ENCODE results near the gene TBC1D14.

Gene TBC1D14

GRCh38 chr4:7021355-7021754, 111.7 kb downstream of the TBC1D14 start:
- Histone ChIP-seq H3K9ac (ENCODE audit: low read length) (no peak overlapping the region), H3K9me3 (ENCODE audit: insufficient read depth, low read length) (no peaks in the 10 kb centered on the region), H3K4me2 (ENCODE audit: low read depth, low read length, poor library complexity, severe bottlenecking) (no peak overlapping the region), H4K20me1 (ENCODE audit: low read depth, low read length) (no peaks in the 10 kb centered on the region), H3K27me3 (ENCODE audit: low read length) (no peaks in the 10 kb centered on the region), H3F3A (ENCODE audit: insufficient read depth) (no peaks in the 10 kb centered on the region), H3K4me3 (ENCODE audit: insufficient read depth, low read length, poor library complexity, severe bottlenecking) (no peak overlapping the region), H3K79me2 (ENCODE audit: insufficient read depth, low read length) (no peaks in the 10 kb centered on the region), H3K36me3 (ENCODE audit: low read length) (no peaks in the 10 kb centered on the region), H3K27ac (ENCODE audit: low read depth, low read length) (no peak overlapping the region), H3K9me2 (replicated peaks; ENCODE audit: insufficient read depth, low read length) (no peaks in the 10 kb centered on the region), H2AFZ (ENCODE audit: low read depth, low read length, severe bottlenecking) (no peak overlapping the region)
- no peak for TF ChIP-seq EZH2phosphoT487 (conservative IDR thresholded peaks at IDR 0.05; ENCODE audit: low read length)
- TF ChIP-seq, protein P1, sequence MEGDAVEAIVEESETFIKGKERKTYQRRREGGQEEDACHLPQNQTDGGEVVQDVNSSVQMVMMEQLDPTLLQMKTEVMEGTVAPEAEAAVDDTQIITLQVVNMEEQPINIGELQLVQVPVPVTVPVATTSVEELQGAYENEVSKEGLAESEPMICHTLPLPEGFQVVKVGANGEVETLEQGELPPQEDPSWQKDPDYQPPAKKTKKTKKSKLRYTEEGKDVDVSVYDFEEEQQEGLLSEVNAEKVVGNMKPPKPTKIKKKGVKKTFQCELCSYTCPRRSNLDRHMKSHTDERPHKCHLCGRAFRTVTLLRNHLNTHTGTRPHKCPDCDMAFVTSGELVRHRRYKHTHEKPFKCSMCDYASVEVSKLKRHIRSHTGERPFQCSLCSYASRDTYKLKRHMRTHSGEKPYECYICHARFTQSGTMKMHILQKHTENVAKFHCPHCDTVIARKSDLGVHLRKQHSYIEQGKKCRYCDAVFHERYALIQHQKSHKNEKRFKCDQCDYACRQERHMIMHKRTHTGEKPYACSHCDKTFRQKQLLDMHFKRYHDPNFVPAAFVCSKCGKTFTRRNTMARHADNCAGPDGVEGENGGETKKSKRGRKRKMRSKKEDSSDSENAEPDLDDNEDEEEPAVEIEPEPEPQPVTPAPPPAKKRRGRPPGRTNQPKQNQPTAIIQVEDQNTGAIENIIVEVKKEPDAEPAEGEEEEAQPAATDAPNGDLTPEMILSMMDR (IDR thresholded peaks at IDR 0.05; ENCODE audit: insufficient read depth, low read length, poor library complexity, severe bottlenecking): no peak

GRCh38 chr4:7021930-7022664, 112.5 kb downstream of the TBC1D14 start:
- Histone ChIP-seq H3K79me2 (ENCODE audit: insufficient read depth, low read length) (no peaks in the 10 kb centered on the region), H3K9ac (ENCODE audit: low read length) (no peak overlapping the region), H3K4me2 (ENCODE audit: low read depth, low read length, poor library complexity, severe bottlenecking) (no peak overlapping the region), H3F3A (ENCODE audit: insufficient read depth) (no peaks in the 10 kb centered on the region), H3K9me3 (ENCODE audit: insufficient read depth, low read length) (no peaks in the 10 kb centered on the region), H3K27ac (ENCODE audit: low read depth, low read length) (no peak overlapping the region), H2AFZ (ENCODE audit: low read depth, low read length, severe bottlenecking) (no peak overlapping the region), H3K36me3 (ENCODE audit: low read length) (no peaks in the 10 kb centered on the region), H3K4me3 (ENCODE audit: insufficient read depth, low read length, poor library complexity, severe bottlenecking) (no peak overlapping the region), H3K9me2 (replicated peaks; ENCODE audit: insufficient read depth, low read length) (no peaks in the 10 kb centered on the region), H3K27me3 (ENCODE audit: low read length) (no peaks in the 10 kb centered on the region), H4K20me1 (ENCODE audit: low read depth, low read length) (no peaks in the 10 kb centered on the region)
- TF ChIP-seq, protein P1 (IDR thresholded peaks at IDR 0.05; ENCODE audit: insufficient read depth, low read length, poor library complexity, severe bottlenecking): no peak
- TF ChIP-seq EZH2phosphoT487 (conservative IDR thresholded peaks at IDR 0.05; ENCODE audit: low read length): no peak

- Histone ChIP-seq H3K4me2 (ENCODE audit: low read depth, low read length, poor library complexity, severe bottlenecking) (no peak overlapping the region), H3K27ac (ENCODE audit: low read depth, low read length) (no peak overlapping the region), H4K20me1 (ENCODE audit: low read depth, low read length) (no peaks in the 10 kb centered on the region), H3F3A (ENCODE audit: insufficient read depth) (no peaks in the 10 kb centered on the region), H3K4me3 (ENCODE audit: insufficient read depth, low read length, poor library complexity, severe bottlenecking) (no peak overlapping the region), H3K27me3 (ENCODE audit: low read length) (no peaks in the 10 kb centered on the region), H3K79me2 (ENCODE audit: insufficient read depth, low read length) (no peaks in the 10 kb centered on the region), H2AFZ (ENCODE audit: low read depth, low read length, severe bottlenecking) (no peak overlapping the region), H3K9ac (ENCODE audit: low read length) (no peak overlapping the region), H3K9me3 (ENCODE audit: insufficient read depth, low read length) (no peaks in the 10 kb centered on the region), H3K9me2 (replicated peaks; ENCODE audit: insufficient read depth, low read length) (no peaks in the 10 kb centered on the region), H3K36me3 (ENCODE audit: low read length) (no peaks in the 10 kb centered on the region)
- TF ChIP-seq, protein P1 (IDR thresholded peaks at IDR 0.05; ENCODE audit: insufficient read depth, low read length, poor library complexity, severe bottlenecking): no peak
Measured at GRCh38 chr4:7023486-7023885, 113.9 kb downstream of the TBC1D14 start.

Data from SU-DHL-6 (cell line).